LoVo (cell line): ENCODE data around the gene GPR52.
"Not testable (repeated sequence)": the region's sequence is repeated elsewhere in the genome, so short reads cannot be mapped to it uniquely, and the experiment has no call there.

ENCODE experiments used
- DNase-seq: peaks from one replicate; pipeline ENCODE4 v3.0.0-alpha.2; 2016; ENCODE audit warnings: low spot score

The GPR52 gene

DNA sequence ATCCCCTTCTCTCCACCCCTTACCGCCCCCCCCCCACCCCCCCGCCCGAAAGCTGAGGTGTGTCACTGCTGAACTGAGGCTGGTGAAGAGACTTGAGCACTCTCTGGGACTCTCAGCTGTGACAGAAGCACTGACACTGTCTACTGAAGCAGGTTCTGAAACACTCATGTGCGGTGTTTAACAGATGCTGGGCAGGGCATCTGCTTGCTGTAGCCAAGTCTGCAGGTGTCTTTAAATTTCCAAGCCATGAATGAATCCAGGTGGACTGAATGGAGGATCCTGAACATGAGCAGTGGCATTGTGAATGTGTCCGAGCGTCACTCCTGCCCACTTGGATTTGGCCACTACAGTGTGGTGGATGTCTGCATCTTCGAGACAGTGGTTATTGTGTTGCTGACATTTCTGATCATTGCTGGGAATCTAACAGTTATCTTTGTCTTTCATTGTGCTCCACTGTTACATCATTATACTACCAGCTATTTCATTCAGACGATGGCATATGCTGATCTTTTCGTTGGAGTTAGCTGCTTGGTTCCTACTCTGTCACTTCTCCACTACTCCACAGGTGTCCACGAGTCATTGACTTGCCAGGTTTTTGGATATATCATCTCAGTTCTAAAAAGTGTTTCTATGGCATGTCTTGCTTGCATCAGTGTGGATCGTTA is at the start of gene GPR52:
Gene GPR52 (plus strand): TSS at position 99 of the 665 bp plus-strand sequence. CDS start 148 bp downstream, at position 247.
- no peak for DNase-seq

DNA sequence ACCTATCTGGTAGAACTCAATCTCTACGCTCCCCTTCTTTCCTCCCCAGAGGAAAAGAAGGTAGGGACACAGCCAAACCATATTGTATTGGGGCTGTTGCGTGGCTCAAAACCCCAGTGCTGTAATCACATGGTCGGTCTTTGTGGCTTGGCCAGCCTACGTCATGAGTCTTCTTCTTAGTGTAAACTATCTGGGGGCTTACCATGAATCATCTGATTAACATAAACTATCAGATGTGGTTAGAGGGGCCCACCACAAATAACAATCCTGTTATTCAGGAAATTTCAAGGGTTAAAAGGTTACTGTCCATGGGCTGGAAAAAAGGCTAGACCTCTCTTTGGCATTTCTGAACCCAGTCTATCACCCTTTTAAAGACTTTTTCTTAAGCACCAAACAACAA is 49.5 kb upstream of the GPR52 start:
- no peak for DNase-seq

DNA sequence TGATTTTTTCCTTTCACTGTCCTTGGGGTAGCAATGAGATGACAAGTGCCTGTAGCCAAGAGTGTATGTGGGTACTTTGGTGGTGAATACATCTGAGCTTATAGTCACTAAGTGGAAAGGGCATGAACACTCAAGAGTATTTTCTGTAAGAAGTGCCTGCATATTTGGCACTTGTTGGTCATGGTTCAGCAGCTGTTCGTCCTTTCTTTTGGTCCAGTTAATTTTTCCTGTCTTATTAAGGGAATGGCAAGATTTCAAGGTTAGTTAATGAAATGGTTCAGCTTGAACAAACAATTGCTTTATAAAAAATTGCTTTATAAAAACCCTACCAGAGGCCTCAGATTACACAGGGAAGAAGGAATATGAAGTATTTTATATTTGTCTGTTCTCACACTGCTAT is 48.6 kb upstream of the GPR52 start:
- DNase-seq: no peak

- no peak for DNase-seq
These were observed 46.7 kb upstream of the GPR52 start for GRCh38 chr1:174401075-174401474.

DNA sequence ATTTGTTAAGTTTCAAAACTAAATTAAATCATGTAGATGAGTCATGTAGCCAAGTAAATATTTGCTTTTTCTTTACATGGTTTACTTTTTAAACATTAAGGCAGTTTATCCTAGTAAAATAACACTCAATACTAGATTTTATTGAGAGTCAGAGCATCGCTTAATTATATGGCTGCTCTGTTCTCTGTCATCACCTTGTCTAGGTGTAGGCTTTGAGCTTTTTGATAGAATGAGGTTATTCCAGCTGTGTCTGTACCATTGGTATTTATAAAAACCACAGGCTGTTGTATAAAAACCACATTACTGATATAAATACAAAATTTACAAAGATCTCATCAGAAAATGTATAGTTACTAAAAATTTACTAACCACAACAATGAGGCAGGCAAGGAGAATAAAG is 42.5 kb upstream of the GPR52 start:
- no peak for DNase-seq

- no peak for DNase-seq
These were observed 41.3 kb upstream of the GPR52 start for GRCh38 chr1:174406421-174406820.

DNA sequence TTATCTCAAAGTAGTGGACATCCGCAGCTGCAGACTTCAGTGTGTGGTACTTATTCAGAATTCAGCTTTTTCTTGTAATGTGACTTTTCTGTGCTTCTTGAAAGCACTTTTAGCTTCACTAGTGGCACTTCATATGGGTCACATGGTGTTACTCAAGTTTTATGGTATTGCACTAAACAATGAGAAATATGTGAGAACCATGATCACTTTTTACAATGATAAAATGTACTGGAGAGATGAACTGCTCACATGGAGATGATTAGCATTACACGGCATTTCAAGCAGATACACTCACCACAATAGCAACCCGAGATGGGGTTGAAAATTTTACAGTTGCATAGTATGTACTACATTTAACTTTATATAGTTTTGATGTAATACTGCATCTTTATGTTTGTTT is 40.1 kb upstream of the GPR52 start:
- no peak for DNase-seq

- no peak for DNase-seq
These were observed 39.6 kb upstream of the GPR52 start for GRCh38 chr1:174408146-174408545.

GRCh38 chr1:174409801-174410200 is 38.0 kb upstream of the GPR52 start:
- not testable (repeated sequence) for DNase-seq

DNA sequence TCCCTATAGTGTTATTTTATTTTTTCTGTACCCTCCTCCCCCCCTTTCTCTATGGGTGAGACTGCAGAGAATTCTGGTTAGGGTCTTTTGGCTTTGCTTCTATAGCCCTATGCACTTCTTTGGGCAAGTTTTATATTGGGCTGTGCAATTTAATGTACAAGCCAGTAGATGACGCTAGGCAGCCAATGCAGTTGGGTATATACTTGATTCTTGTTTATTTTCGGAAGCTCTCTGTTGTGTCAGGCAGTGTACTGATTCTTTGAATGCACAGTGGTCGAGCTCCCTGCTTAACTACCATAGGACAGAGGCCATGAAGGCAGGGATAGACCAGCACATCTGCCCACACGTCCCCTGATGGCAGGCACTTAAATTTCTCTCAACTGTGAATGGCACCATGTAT is 34.1 kb upstream of the GPR52 start:
- DNase-seq: no peak

- no peak for DNase-seq
These were observed 33.6 kb upstream of the GPR52 start for GRCh38 chr1:174414203-174414602.

GRCh38 chr1:174415506-174415905 is 32.3 kb upstream of the GPR52 start:
- DNase-seq: no peak

DNA sequence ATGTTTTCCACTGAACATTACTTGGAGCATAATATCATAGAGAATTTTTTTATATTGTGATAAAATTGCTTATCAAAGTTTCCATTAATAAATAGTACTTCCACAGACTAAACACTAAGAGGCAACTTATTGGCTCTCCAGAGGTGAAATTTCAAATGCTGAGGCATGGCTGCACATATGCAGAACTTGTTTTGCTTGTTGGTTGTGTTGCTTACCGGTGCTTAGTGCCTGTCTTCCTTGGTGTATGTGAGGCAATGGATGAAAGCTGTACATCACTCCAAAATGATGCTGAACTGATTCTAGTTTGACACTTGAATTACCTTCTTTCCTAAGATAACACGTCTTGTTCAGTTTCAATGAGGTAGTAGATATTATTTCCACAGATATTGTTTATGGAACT is 29.8 kb upstream of the GPR52 start:
- DNase-seq: no peak

GRCh38 chr1:174425121-174425520 is 22.6 kb upstream of the GPR52 start:
- no peak for DNase-seq

DNA sequence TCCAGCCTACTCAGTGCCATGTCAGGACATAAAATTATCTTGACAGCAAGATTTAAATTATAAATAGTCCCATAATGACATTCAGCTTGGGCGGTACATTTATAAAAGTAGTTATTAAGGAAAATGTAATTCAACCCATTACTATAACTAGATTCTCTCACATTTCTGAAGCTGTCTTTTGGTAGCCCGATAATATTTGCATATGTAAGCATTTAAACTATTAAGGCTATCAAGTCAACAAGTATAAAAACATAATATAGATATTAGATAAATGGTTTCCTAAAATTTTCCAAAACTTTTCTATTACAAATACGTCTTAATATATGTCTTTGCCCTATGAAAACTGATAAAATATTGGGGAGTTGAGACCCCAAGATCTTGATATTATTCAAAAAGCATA is 21.6 kb upstream of the GPR52 start:
- DNase-seq: no peak

DNA sequence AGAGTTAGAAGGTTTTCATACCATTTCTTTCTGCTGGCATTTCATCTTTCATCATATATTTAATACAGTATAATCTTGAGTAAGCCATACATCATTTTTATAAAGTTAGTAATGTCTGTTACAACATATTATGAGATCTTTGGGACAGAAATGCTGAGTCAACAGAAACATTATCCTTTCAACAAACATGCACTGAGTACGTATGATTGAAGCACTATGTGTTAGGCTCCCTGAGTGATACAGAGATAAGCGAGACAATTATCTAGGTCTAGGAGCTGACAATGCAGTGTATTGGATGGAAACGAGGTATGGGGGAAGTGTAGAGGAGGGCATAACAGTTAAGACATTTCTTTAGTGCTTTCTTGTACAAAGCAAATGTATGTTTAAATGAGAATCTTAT is 19.7 kb upstream of the GPR52 start:
- no peak for DNase-seq

GRCh38 chr1:174428739-174429138 is 19.0 kb upstream of the GPR52 start:
- no peak for DNase-seq

- DNase-seq: no peak
These were observed 14.3 kb upstream of the GPR52 start for GRCh38 chr1:174433451-174433850.

GRCh38 chr1:174445351-174445750 is 2.4 kb upstream of the GPR52 start:
- no peak for DNase-seq

DNA sequence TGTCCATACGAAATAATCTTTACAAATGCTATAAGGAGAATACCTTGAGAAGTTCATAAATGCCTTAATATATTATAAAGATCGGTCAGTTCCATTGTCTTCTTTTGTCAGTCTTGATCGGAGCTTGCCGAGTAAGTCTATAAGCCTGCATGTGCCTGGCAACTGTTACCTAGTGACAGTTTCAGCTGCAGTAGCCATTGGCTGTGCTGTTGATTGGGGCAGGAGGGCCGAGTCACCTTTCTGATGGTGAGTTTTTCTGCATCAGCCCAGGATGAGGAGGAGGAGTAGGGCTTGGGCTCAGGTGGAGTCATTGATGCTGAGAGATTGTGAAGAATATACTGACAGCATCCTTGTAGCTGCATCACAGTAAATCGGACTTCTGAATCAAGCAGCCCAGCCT is 1.9 kb upstream of the GPR52 start:
- no peak for DNase-seq

DNA sequence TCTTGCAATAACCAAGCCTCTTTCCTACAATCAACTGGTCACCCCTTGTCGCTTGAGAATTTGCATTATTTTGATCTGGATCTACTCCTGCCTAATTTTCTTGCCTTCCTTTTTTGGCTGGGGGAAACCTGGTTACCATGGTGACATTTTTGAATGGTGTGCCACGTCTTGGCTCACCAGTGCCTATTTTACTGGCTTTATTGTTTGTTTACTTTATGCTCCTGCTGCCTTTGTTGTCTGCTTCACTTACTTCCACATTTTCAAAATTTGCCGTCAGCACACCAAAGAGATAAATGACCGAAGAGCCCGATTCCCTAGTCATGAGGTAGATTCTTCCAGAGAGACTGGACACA is 743 bp downstream of the GPR52 start:
- no peak for DNase-seq

DNA sequence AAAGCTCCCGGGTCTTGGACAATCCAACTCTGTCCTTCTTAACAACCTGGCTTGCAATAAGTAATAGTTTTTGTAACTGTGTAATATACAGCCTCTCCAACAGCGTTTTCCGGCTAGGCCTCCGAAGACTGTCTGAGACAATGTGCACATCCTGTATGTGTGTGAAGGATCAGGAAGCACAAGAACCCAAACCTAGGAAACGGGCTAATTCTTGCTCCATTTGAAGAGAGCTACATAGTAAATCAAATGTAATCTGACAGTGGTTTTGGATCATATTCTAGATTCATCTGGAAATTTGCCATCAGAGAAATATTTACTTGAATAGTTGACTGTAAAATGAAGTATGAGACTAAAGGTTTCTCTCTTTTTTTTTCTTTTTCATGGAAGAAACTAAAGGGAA is 1.2 kb downstream of the GPR52 start:
- DNase-seq: no peak

DNA sequence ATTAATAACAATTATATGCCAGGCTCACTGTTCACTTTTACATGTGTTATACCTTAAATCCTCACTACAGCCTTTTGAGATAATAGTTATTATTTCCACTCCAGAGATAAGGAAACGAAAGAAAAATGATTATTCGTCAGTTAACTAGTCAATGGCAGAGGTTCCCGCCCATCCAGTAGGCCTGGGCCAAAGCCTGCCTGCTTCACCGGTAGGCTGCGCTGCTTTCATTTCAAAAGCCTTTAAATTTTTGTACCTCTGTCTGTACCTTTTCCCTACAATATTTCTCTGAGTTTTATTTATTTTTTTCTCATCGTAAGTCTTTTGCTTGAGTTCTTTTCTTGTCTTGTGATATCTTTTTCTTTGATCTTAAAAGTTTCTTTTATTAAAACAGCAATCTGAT is 3.6 kb downstream of the GPR52 start:
- no peak for DNase-seq

DNA sequence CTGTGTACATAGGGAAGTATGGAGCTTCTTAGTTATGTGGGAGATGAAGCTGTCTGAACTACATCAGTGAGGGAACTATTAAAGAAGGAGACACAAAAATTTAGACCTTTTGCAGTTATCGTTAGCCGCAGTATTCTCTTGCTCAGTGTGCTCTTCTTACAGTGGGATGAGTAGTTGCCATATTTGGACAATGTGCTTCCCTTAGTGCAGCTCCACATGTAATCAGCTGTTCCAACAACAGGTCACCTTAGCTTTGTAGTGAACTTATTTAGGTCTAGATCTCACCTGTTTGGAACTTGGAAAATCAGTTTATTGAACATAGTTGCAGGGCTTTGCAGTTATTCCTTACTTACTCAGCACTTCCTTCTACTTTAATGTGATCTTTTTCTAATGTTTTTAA is 18.1 kb downstream of the GPR52 start:
- DNase-seq: no peak

GRCh38 chr1:174466607-174467006 is 18.8 kb downstream of the GPR52 start:
- no peak for DNase-seq
